Breast epithelium (tissue), 3 donors: Measurements from ENCODE around the gene SIDT1.

ENCODE experiments used
- POLR2A ChIP-seq: fragments of 450-650 bp; IDR thresholded peaks from one replicate; pipeline ENCODE4 v1.6.1; 2016; ENCODE audit warnings: antibody characterized with exemption, mild to moderate bottlenecking, moderate library complexity
- TF ChIP-seq, protein P1 (sequence below), 3 donors: fragments of 450-650 bp; IDR thresholded peaks; one replicate each; pipeline ENCODE4 v1.5.1; 2016 to 2017; ENCODE audit warnings: antibody characterized with exemption in 3 of 3, mild to moderate bottlenecking in 3 of 3, moderate library complexity in 3 of 3

DNA sequence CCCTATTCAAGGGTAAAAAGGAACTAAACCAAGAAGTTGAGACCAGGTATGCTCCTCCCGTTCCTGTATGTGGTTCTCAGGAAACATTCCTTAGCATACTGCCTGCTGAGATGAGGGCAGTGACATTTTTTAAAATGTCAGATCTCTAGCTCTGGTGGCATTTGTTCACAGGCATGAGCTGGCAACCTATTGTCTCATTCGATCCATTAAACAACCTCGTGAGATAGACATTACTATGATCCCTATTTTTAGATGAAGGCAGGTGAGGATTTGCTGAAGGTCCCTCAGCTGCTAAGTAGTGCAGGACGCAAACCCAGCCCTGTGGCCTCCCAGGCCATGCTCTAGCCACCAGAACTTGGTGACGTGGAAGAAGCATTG is 74.9 kb downstream of the SIDT1 start:
- no peak for TF ChIP-seq POLR2A
- TF ChIP-seq, protein P1, sequence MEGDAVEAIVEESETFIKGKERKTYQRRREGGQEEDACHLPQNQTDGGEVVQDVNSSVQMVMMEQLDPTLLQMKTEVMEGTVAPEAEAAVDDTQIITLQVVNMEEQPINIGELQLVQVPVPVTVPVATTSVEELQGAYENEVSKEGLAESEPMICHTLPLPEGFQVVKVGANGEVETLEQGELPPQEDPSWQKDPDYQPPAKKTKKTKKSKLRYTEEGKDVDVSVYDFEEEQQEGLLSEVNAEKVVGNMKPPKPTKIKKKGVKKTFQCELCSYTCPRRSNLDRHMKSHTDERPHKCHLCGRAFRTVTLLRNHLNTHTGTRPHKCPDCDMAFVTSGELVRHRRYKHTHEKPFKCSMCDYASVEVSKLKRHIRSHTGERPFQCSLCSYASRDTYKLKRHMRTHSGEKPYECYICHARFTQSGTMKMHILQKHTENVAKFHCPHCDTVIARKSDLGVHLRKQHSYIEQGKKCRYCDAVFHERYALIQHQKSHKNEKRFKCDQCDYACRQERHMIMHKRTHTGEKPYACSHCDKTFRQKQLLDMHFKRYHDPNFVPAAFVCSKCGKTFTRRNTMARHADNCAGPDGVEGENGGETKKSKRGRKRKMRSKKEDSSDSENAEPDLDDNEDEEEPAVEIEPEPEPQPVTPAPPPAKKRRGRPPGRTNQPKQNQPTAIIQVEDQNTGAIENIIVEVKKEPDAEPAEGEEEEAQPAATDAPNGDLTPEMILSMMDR (IDR thresholded peaks at IDR 0.05) = no peak
